Measurements from ENCODE around the gene C5orf15.
"Not testable (repeated sequence)": the region's sequence is repeated elsewhere in the genome, so short reads cannot be mapped to it uniquely, and the experiment has no call there.

Gene C5orf15

GRCh38 chr5:133993185-133993936, 24.9 kb upstream of the C5orf15 start:
- DNase-seq = no peak

- no peak for DNase-seq
Observed at GRCh38 chr5:133992429-133993155, 24.2 kb upstream of the C5orf15 start.

GRCh38 chr5:133991171-133991910, 22.9 kb upstream of the C5orf15 start:
- no peak for DNase-seq

GRCh38 chr5:133990396-133990795, 22.0 kb upstream of the C5orf15 start:
- no peak for DNase-seq

- no peak for DNase-seq
Observed at GRCh38 chr5:133985540-133986180, 17.2 kb upstream of the C5orf15 start.

GRCh38 chr5:133983674-133984073, 15.2 kb upstream of the C5orf15 start:
- no peak for DNase-seq

GRCh38 chr5:133981714-133982113, 13.3 kb upstream of the C5orf15 start:
- DNase-seq = no peak

- DNase-seq = no peak
Observed at GRCh38 chr5:133980652-133981051, 12.2 kb upstream of the C5orf15 start.

GRCh38 chr5:133978943-133979342, 10.5 kb upstream of the C5orf15 start:
- no peak for DNase-seq

- DNase-seq = no peak
Observed at GRCh38 chr5:133977858-133978257, 9.4 kb upstream of the C5orf15 start.

- no peak for DNase-seq
Observed at GRCh38 chr5:133977161-133977787, 8.8 kb upstream of the C5orf15 start.

GRCh38 chr5:133975546-133975945, 7.1 kb upstream of the C5orf15 start:
- not testable (repeated sequence) for DNase-seq

- DNase-seq = no peak
Observed at GRCh38 chr5:133974142-133974541, 5.7 kb upstream of the C5orf15 start.

- DNase-seq = no peak
Observed at GRCh38 chr5:133970325-133970909, 2.0 kb upstream of the C5orf15 start.

- DNase-seq = no peak
Observed at GRCh38 chr5:133969654-133970324, 1.4 kb upstream of the C5orf15 start.

- DNase-seq = no peak
Observed at GRCh38 chr5:133967698-133968203, 674 bp downstream of the C5orf15 start.

- no peak for DNase-seq
Observed at GRCh38 chr5:133967124-133967523, 1.3 kb downstream of the C5orf15 start.

- no peak for DNase-seq
Observed at GRCh38 chr5:133966090-133966489, 2.3 kb downstream of the C5orf15 start.

GRCh38 chr5:133963493-133964128, 4.8 kb downstream of the C5orf15 start:
- no peak for DNase-seq

GRCh38 chr5:133962801-133963476, 5.5 kb downstream of the C5orf15 start:
- DNase-seq = no peak
